DOHH2 (cell line): ENCODE data around the gene PIRT.

Experiments
- CTCF ChIP-seq: fragments of 200-600 bp; sonication (generic); IDR thresholded peaks from one replicate; pipeline ENCODE4 v1.5.1; 2014; ENCODE audit warnings: antibody characterized with exemption, mild to moderate bottlenecking, low read depth, low read length; ENCODE audit not compliant: poor library complexity, severe bottlenecking
- EZH2phosphoT487 ChIP-seq: fragments of 200-600 bp; sonication (generic); IDR thresholded peaks from 2 replicates; pipeline ENCODE4 v1.6.1; 2017; ENCODE audit warnings: borderline replicate concordance, mild to moderate bottlenecking, antibody characterized with exemption, low read length, moderate library complexity, mixed read lengths

GRCh38 chr17:10842658-10843057 lies 4.8 kb upstream of the PIRT start:
- TF ChIP-seq CTCF (no peak), EZH2phosphoT487 (no peak)
